GM12878 (cell line): ENCODE measurements around the gene OTOS. TPM values are rescaled to one million over a fixed set of nuclear protein-coding genes. Genes with fewer than 3 reads are reported as not detected.

Source experiments
- ATAC-seq: fragments of 200-7000 bp; cut with Tn5 transposase; 3 replicates; pipeline ENCODE4 v1.9.1; 2020; ENCODE audit warnings: mild to moderate bottlenecking, moderate library complexity
- BruUV-seq: library from RNA; stranded (reverse); fragments of 400-500 nt; replicated peaks from 2 replicates; lab custom pipeline; 2021; lab: Mats Ljungman, UMichigan
- CTCF ChIA-PET: fragments of 300-600 bp; sonication (Branson Sonifier 250); formaldehyde crosslinking; extraction: SDS; loops from one replicate; lab custom pipeline; 2021; ENCODE audit warnings: inconsistent platforms; lab: Yijun Ruan, JAX
- POLR2A ChIA-PET: fragments of 350-600 bp; formaldehyde crosslinking; extraction: SDS; loops from one replicate; lab custom pipeline; 2021; ENCODE audit warnings: inconsistent platforms; lab: Charles Lee
- RAD21 ChIA-PET: fragments of 300-600 bp; sonication (Branson Sonifier 250); formaldehyde crosslinking; loops from one replicate; lab custom pipeline; 2023; ENCODE audit warnings: antibody characterized with exemption; ENCODE audit not compliant: unreplicated experiment; lab: Charles Lee
- SMC1A ChIA-PET: fragments of 300-600 bp; sonication (Branson Sonifier 250); formaldehyde crosslinking; loops from one replicate; lab custom pipeline; 2023; ENCODE audit not compliant: unreplicated experiment, uncharacterized antibody; lab: Charles Lee
- DNase-seq: peaks from one replicate; pipeline ENCODE4 v3.0.0-alpha.2; 2011; ENCODE audit warnings: low read depth, low spot score
- FAIRE-seq: peaks from 3 replicates; lab custom pipeline; 2011; peaks lifted over from hg19 to GRCh38; lab: Jason Lieb, UNC
- H2AFZ ChIP-seq: 2 replicates; pipeline ENCODE4 v1.6.0; 2011; ENCODE audit warnings: low read depth, low read length, control low read depth; ENCODE audit not compliant: control insufficient read depth
- H3K27ac ChIP-seq: 2 replicates; pipeline ENCODE4 v1.5.1; 2011; ENCODE audit warnings: control low read depth; ENCODE audit not compliant: control insufficient read depth, insufficient read depth
- H3K27me3 ChIP-seq, 2 experiments: replicated peaks in 1 of 2; 2 replicates each; pipeline versions ENCODE4 v1.6.0 to v1.6.1; 2011; ENCODE audit warnings: low read length in 1 of 2; ENCODE audit not compliant: control insufficient read depth in 2 of 2, insufficient read depth in 2 of 2
- H3K36me3 ChIP-seq, 2 experiments: 2 replicates each; pipeline ENCODE4 v1.5.1; 2011; ENCODE audit warnings: low read length in 1 of 2; ENCODE audit not compliant: control insufficient read depth in 2 of 2, insufficient read depth in 2 of 2
- H3K4me1 ChIP-seq: 2 replicates; pipeline ENCODE4 v1.6.1; 2011; ENCODE audit warnings: mild to moderate bottlenecking, low read length, moderate library complexity, mixed read lengths; ENCODE audit not compliant: control insufficient read depth, insufficient read depth
- H3K4me2 ChIP-seq: 2 replicates; pipeline ENCODE4 v1.6.0; 2011; ENCODE audit warnings: control low read depth; ENCODE audit not compliant: control insufficient read depth, insufficient read depth
- H3K4me3 ChIP-seq: fragments of 200-600 bp; sonication (generic); 2 replicates; pipeline ENCODE4 v1.5.1; 2016
- H3K79me2 ChIP-seq: 2 replicates; pipeline ENCODE4 v1.6.0; 2011; ENCODE audit warnings: low read length; ENCODE audit not compliant: control insufficient read depth, insufficient read depth
- H3K9ac ChIP-seq: 2 replicates; pipeline ENCODE4 v1.8.0; 2011; ENCODE audit warnings: low read length, control low read depth, mixed read lengths; ENCODE audit not compliant: control insufficient read depth, insufficient read depth
- H3K9me3 ChIP-seq: replicated peaks from 3 replicates; pipeline ENCODE4 v1.5.1; 2011; ENCODE audit warnings: mild to moderate bottlenecking, low read length; ENCODE audit not compliant: control insufficient read depth, insufficient read depth
- H4K20me1 ChIP-seq: 2 replicates; pipeline ENCODE4 v1.6.0; 2011; ENCODE audit not compliant: control insufficient read depth, insufficient read depth
- ATF7 ChIP-seq: fragments of 450-650 bp; IDR thresholded peaks from 2 replicates; pipeline ENCODE4 v1.6.1; 2016; ENCODE audit warnings: low read depth, mild to moderate bottlenecking
- CREB1 ChIP-seq: IDR thresholded peaks from 2 replicates; pipeline ENCODE4 v1.6.1; 2012; ENCODE audit warnings: low read depth, mild to moderate bottlenecking, inconsistent platforms
- CREM ChIP-seq: IDR thresholded peaks from 2 replicates; pipeline ENCODE4 v1.6.1; 2014; ENCODE audit warnings: antibody characterized with exemption, low read depth
- KAT2A ChIP-seq: conservative IDR thresholded peaks from 2 replicates; pipeline ENCODE4 v1.6.1; 2011; ENCODE audit warnings: low read depth, low read length; ENCODE audit not compliant: control insufficient read depth
- RBBP5 ChIP-seq: fragments of 200-600 bp; sonication (generic); conservative IDR thresholded peaks from 2 replicates; pipeline ENCODE4 v1.6.1; 2016
- TAF1 ChIP-seq: IDR thresholded peaks from 2 replicates; pipeline ENCODE4 v1.6.1; 2011; ENCODE audit warnings: mild to moderate bottlenecking, low read depth, low read length, borderline replicate concordance
- USF2 ChIP-seq: IDR thresholded peaks from 2 replicates; pipeline ENCODE4 v1.6.1; 2011; ENCODE audit warnings: low read depth, low read length, improper control_type of control experiment, borderline replicate concordance
- ZNF217 ChIP-seq: fragments of 450-650 bp; IDR thresholded peaks from 2 replicates; pipeline ENCODE4 v1.6.1; 2017; ENCODE audit warnings: antibody characterized with exemption, mild to moderate bottlenecking
- WGBS: methylation state at CpG from one replicate; pipeline ENCODE4 v1.1.6; 2016; ENCODE audit warnings: low lambda C conversion rate; ENCODE audit not compliant: insufficient replicate concordance, insufficient coverage; ENCODE audit errors: missing lambda C conversion rate; 5-methylcytosine and 5-hydroxymethylcytosine counted together
- in situ Hi-C: fragments of 300-500 bp; cut with MboI; formaldehyde crosslinking; loops from 9 replicates; pipeline ENCODE4 v1.14.3; 2018; ENCODE audit warnings: mixed read lengths
- intact Hi-C: fragments of 100-400 bp; cut with micrococcal nuclease; formaldehyde crosslinking; loops from one replicate; pipeline ENCODE4 v1.14.2; 2022; ENCODE audit not compliant: unreplicated experiment
- polyA plus RNA-seq, 11 experiments: library from polyadenylated mRNA; depleted of rRNA in 4 of 11; unstranded in 6 of 11; stranded (reverse) in 5 of 11; fragments of >200 nt; fragmentation: Nextera tagmentation in 4 of 11; fragmentation: Illumina TruSeq in 1 of 11; extraction: Ambion mirVana in 4 of 11; extraction: Trizol in 1 of 11; gene quantifications; 1 replicate in 1 of 11; 2 replicates in 10 of 11; pipeline versions ENCODE4 v1.2.1 to v1.2.3, GENCODE V29; 2011 to 2016; ENCODE audit warnings: inconsistent platforms in 2 of 11, missing spikeins in 2 of 11, low read depth in 1 of 11
- total RNA-seq, 4 experiments: library from RNA; depleted of rRNA in 3 of 4; stranded (reverse); fragments of >200 nt in 3 of 4; fragmentation: Illumina TruSeq in 1 of 4; extraction: Trizol in 1 of 4; gene quantifications; 2 replicates each; pipeline versions ENCODE4 v1.2.1 to v1.2.3, GENCODE V29; 2013 to 2021

Gene OTOS
- total and polyA plus RNA-seq, 10 of the 15 experiments (the other 5 are each of a cell fraction or from before 2014, with no cell fraction given), result not detected

DNA sequence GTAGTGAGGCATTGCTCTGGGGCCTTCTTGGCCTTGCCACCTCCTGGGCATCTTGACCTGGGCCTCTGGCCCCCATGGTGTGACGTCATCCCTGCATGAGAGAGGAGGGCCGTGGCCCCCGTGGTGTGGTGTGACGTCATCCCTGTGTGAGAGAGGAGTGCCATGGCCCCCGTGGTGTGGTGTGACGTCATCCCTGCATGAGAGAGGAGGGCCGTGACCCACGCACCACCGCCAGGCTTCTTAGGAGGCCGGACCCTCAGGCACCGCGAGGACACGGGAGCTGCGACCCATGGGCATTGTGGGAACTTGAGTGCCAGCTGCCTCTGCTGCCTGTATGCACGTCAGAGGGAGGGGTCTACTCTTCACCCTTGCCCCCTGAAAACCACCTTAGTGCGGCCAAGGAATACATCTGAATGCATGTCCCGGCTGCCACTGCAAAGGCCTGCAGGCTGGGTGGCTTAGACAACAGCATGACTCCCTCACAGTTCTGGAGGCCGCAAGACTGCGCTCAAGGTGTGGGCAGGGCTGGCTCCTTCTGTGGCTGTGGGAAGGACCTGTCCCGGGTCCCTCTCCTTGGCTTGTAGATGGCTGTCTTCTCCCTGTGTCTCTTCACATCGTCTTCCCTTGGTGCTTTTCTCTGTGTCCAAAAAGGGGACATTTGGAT lies 20.8 kb upstream of the OTOS start:
- H3K4me2 ChIP-seq, result no peak overlapping the region
- H3K36me3 ChIP-seq, result no peaks in the 10 kb centered on the region
- H2AFZ ChIP-seq, result no peak overlapping the region
- no peaks in the 10 kb centered on the region for H3K27me3 ChIP-seq
- DNase-seq (no peak), ATAC-seq (no peak), FAIRE-seq (no peak)
- ChIA-PET SMC1A (no interaction called here), RAD21 (no interaction called here), CTCF (no interaction called here), POLR2A (no interaction called here)
- no peaks in the 10 kb centered on the region for H4K20me1 ChIP-seq
- no peaks in the 10 kb centered on the region for H3K4me1 ChIP-seq
- H3K79me2 ChIP-seq, result no peaks in the 10 kb centered on the region
- no peak overlapping the region for H3K9ac ChIP-seq
- in situ Hi-C loops (no loop called here), intact Hi-C loops (no loop called here)
- H3K9me3 ChIP-seq, result no peaks in the 10 kb centered on the region; the same call in 2 of the 3 replicates
- H3K27ac ChIP-seq, result no peak overlapping the region
- 42% methylated on average over 21 of the region's 21 CpGs for WGBS
- H3K4me3 ChIP-seq, result no peak overlapping the region
- no TSS peak for BruUV-seq
- TF ChIP-seq TAF1 (no peak), CREB1 (peak; percentile 19; the same call in 1 of the 2 replicates), CREM (0 out of 2 replicates have a peak, but pooled peaks have one; percentile 24), ATF7 (peak; percentile 20; the same call in 1 of the 2 replicates)

DNA sequence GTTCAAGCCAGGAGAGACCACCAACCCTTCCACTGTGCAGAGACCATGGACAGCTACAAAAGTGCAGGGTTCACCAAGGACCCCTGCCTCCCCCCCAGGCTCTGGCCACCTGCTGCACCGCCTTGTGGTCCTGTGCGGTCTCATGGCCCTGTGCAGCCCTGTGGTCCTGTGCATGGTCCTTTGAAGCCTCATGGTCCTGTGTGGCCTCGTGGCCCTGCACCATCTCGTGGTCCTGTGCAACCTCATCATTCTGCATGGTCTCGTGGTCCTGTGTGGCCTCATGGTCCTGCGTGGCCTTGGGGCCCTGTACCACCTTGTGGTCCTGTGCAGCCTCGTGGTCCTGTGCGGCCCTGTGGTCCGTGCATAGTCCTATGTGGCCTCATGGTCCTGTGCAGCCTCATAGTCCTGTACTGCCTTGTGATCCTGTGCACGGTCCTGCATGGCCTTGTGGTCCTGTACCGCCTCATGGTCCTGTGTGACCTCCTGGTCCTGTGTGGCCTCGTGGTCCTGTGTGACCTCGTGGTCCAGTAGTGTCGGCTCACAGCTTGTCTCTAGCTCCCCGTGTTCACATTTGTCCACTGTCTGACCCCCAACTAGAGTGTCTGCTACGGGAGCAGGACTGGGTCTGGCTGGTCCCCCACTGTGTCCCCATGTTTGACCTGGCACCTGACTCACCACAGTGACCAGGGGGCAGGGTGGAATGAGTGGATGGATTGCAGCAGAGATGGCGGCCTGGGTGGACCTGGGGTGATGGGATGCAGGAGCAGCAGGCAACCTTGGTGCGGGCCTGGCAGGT lies 20.0 kb upstream of the OTOS start:
- CTCF ChIA-PET, result no interaction called here
- SMC1A ChIA-PET, result no interaction called here
- no peak for DNase-seq

More for the DNA sequence above, 20.0 kb upstream of the OTOS start:
- no peak overlapping the region for H3K4me3 ChIP-seq
- in situ Hi-C loops, result no loop called here
- no peak overlapping the region for H3K4me2 ChIP-seq
- FAIRE-seq (no peak), ATAC-seq (no peak)
- H3K79me2 ChIP-seq, result no peaks in the 10 kb centered on the region
- H3K4me1 ChIP-seq, result no peaks in the 10 kb centered on the region
- H3K9me3 ChIP-seq, result no peaks in the 10 kb centered on the region; the same call in 2 of the 3 replicates
- WGBS, result 8% methylated on average over 18 of the region's 18 CpGs
- no TSS peak for BruUV-seq
- no peaks in the 10 kb centered on the region for H4K20me1 ChIP-seq
- H2AFZ ChIP-seq, result no peak overlapping the region
- POLR2A ChIA-PET, result no interaction called here
- no peak overlapping the region for H3K27ac ChIP-seq
- no peak for TF ChIP-seq USF2
- no peak for TF ChIP-seq KAT2A
- no peak for TF ChIP-seq ZNF217
- no peak for TF ChIP-seq RBBP5
- TF ChIP-seq, all 136 proteins: peak for 0
- intact Hi-C loops, result no loop called here
- H3K36me3 ChIP-seq, result no peaks in the 10 kb centered on the region
- RAD21 ChIA-PET, result no interaction called here
- no peaks in the 10 kb centered on the region for H3K27me3 ChIP-seq
- no peak overlapping the region for H3K9ac ChIP-seq
